Ishikawa (cell line): ENCODE data around the gene TMBIM1.

Source experiments
- EP300 ChIP-seq: IDR thresholded peaks from 2 replicates; pipeline ENCODE4 v1.6.1; 2012; ENCODE audit warnings: borderline replicate concordance
- TF ChIP-seq, protein P1 (sequence below): IDR thresholded peaks from 2 replicates; pipeline ENCODE4 v1.6.1; 2012
- TF ChIP-seq, protein P2 (sequence below): IDR thresholded peaks from 2 replicates; pipeline ENCODE4 v1.6.1; 2012; ENCODE audit warnings: low read depth, mild to moderate bottlenecking

DNA sequence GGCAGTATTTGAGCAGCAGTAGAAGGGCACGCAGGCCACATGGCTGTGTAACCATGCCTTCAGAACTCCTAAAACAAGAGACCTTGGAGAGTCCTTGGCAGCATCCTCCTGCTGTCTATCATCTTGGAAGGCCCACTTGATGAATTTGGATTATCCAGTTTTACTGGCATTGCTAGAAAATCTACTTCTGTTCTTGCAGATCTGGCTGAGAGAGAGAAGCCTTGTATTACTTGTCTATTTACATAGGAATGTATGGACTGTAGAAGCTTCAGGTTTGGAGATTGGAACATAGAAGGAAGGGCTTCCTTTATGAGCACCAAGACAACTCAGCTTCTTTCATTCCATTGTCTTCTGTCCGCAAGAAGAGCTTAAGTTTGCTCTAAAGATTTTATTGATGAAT, 47.6 kb downstream of the TMBIM1 start:
- TF ChIP-seq, protein P1, sequence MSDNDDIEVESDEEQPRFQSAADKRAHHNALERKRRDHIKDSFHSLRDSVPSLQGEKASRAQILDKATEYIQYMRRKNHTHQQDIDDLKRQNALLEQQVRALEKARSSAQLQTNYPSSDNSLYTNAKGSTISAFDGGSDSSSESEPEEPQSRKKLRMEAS = no peak
- TF ChIP-seq EP300 = no peak
- TF ChIP-seq, protein P2, sequence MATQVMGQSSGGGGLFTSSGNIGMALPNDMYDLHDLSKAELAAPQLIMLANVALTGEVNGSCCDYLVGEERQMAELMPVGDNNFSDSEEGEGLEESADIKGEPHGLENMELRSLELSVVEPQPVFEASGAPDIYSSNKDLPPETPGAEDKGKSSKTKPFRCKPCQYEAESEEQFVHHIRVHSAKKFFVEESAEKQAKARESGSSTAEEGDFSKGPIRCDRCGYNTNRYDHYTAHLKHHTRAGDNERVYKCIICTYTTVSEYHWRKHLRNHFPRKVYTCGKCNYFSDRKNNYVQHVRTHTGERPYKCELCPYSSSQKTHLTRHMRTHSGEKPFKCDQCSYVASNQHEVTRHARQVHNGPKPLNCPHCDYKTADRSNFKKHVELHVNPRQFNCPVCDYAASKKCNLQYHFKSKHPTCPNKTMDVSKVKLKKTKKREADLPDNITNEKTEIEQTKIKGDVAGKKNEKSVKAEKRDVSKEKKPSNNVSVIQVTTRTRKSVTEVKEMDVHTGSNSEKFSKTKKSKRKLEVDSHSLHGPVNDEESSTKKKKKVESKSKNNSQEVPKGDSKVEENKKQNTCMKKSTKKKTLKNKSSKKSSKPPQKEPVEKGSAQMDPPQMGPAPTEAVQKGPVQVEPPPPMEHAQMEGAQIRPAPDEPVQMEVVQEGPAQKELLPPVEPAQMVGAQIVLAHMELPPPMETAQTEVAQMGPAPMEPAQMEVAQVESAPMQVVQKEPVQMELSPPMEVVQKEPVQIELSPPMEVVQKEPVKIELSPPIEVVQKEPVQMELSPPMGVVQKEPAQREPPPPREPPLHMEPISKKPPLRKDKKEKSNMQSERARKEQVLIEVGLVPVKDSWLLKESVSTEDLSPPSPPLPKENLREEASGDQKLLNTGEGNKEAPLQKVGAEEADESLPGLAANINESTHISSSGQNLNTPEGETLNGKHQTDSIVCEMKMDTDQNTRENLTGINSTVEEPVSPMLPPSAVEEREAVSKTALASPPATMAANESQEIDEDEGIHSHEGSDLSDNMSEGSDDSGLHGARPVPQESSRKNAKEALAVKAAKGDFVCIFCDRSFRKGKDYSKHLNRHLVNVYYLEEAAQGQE = no peak
